ENCODE data around the gene NUP153. TPM values are rescaled to one million over a fixed set of nuclear protein-coding genes. Genes with fewer than 3 reads are reported as not detected.

Gene NUP153
- total RNA-seq, 1 donor from 2014 or later, result 48.3 TPM

GRCh38 chr6:17662585-17662984 lies 44.1 kb downstream of the NUP153 start:
- DNase-seq (ENCODE audit: low spot score), result no peak

- DNase-seq (ENCODE audit: low spot score), result no peak
Measured at GRCh38 chr6:17656644-17657043, 50.1 kb downstream of the NUP153 start.

GRCh38 chr6:17656092-17656491 lies 50.6 kb downstream of the NUP153 start:
- DNase-seq (ENCODE audit: low spot score), result no peak

GRCh38 chr6:17653198-17653882 lies 53.4 kb downstream of the NUP153 start:
- no peak for DNase-seq (ENCODE audit: low spot score)

- no peak for DNase-seq (ENCODE audit: low spot score)
Measured at GRCh38 chr6:17650656-17651309, 55.9 kb downstream of the NUP153 start.

DNA sequence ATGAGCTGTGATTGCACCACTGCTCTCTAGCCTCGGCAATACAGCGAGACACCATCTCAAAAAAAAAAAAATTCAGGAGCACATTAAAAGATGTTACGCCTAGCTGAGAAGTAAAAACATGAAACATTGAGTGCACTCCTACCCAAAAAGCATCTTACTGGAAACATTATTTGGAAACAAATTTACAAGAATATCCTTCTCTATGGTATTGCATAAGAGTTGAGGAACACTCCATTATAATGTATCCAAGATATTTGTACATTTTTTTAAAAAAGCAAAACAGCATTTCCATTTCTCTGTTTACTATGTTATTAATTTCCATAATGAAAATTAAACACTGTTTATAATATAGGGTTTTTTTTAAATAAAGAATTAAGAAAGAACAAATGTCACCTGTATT lies 58.0 kb downstream of the NUP153 start:
- no peak for DNase-seq (ENCODE audit: low spot score)

- no peak for DNase-seq (ENCODE audit: low spot score)
Measured at GRCh38 chr6:17640477-17640917, 66.2 kb downstream of the NUP153 start.

- DNase-seq (ENCODE audit: low spot score), result no peak
Measured at GRCh38 chr6:17638212-17638715, 68.5 kb downstream of the NUP153 start.

DNA sequence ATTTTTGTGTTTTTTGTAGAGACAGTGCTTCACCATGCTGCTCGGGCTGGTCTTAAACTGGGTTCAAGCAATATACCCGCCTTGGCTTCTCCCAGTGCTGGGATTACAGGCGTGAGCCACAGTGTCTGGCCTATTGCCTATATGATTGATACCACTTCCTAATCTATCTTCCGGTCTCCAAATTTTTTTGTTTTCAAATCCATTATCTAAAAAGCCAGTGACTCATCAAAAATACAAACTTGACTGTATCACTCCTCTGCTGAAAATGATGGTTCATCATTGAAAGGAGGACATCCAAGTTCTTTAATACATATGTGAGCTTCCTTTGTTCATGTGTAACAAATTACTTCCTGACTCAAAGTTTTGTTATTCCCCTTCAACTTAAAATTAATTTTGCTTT lies 71.2 kb downstream of the NUP153 start:
- no peak for DNase-seq (ENCODE audit: low spot score)

GRCh38 chr6:17633465-17634188 lies 73.1 kb downstream of the NUP153 start:
- no peak for DNase-seq (ENCODE audit: low spot score)

- DNase-seq (ENCODE audit: low spot score), result no peak
Measured at GRCh38 chr6:17632934-17633333, 73.8 kb downstream of the NUP153 start.

GRCh38 chr6:17630511-17631073 lies 76.1 kb downstream of the NUP153 start:
- no peak for DNase-seq (ENCODE audit: low spot score)

GRCh38 chr6:17629824-17630510 lies 76.8 kb downstream of the NUP153 start:
- no peak for DNase-seq (ENCODE audit: low spot score)

DNA sequence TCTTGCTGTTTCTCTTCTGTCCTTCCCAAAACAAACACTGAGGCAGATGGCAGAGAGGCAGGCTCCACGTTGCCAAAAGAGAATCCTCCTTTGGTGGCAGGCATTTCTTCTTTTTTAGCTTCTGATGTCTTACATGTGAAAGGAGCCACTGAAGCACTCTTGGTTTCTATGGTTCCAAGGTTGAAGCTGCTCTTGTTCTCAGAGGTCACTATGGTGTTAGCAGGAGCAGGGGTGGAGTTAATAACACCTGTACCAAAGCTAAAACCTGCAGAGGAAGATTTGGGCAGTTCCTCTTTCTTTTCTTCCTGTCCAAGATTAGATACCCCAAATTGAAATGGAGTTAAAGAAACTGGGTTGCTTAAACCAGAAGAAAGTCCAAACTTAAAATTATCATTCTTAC lies 77.9 kb downstream of the NUP153 start:
- DNase-seq (ENCODE audit: low spot score), result no peak

- DNase-seq (ENCODE audit: low spot score), result no peak
Measured at GRCh38 chr6:17624396-17624795, 82.3 kb downstream of the NUP153 start.

- no peak for DNase-seq (ENCODE audit: low spot score)
Measured at GRCh38 chr6:17622144-17622543, 84.6 kb downstream of the NUP153 start.

DNA sequence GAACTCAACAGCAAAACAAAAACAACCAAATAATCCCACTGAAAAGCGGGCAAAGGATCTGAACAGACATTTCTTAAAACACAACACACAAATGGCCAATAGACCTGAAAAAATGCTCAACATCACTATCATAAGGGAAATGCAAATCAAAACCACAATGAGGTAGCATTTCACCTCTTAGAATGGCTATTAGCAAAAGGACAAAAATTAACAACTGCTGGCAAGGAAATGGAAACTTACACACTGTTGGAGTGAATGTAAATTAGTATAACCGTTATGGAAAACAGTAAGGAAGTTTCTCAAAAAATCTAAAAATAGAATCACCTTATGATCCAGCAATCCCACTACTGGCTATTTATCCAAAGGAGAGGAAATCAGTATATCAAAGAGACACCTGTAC lies 85.7 kb downstream of the NUP153 start:
- DNase-seq (ENCODE audit: low spot score), result no peak

- DNase-seq (ENCODE audit: low spot score), result no peak
Measured at GRCh38 chr6:17615794-17616193, 90.9 kb downstream of the NUP153 start.

- no peak for DNase-seq (ENCODE audit: low spot score)
Measured at GRCh38 chr6:17612048-17612447, 94.7 kb downstream of the NUP153 start.

GRCh38 chr6:17610835-17611234 lies 95.9 kb downstream of the NUP153 start:
- no peak for DNase-seq (ENCODE audit: low spot score)

- DNase-seq (ENCODE audit: low spot score), result no peak
Measured at GRCh38 chr6:17606606-17607005, 100.1 kb downstream of the NUP153 start.

DNA sequence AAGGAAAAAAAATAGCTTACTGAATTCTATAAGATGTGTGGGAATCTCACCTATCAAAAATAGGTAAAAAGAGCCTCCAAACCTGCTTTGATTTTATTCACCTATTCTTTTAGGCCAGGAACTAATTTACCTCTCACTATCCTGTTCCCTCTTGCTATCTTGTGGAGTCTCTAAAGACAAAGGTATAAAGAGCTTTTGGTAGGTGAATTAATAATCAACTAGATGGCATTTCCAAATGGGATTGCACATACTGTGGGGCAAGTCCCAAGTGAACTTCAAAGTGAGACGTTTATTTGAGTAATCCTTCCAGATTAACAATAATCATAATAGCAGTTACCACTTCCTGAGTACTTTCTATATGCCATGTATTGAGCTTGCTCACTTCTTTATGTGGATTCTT lies 103.8 kb downstream of the NUP153 start:
- DNase-seq (ENCODE audit: low spot score), result no peak
